Karpas-422 (cell line): Measurements from ENCODE around the gene PPL. TPM values are rescaled to one million over a fixed set of nuclear protein-coding genes. Genes with fewer than 3 reads are reported as not detected.

ENCODE experiments used
- DNase-seq: peaks from one replicate; pipeline ENCODE4 v3.0.0-alpha.2; 2015
- H2AFZ ChIP-seq: fragments of 200-600 bp; sonication (generic); 2 replicates; pipeline ENCODE4 v1.6.1; 2014; ENCODE audit warnings: antibody characterized with exemption, low read length, mixed read lengths
- H3K27ac ChIP-seq: fragments of 200-600 bp; sonication (generic); 2 replicates; pipeline ENCODE4 v1.5.1; 2014; ENCODE audit warnings: mild to moderate bottlenecking, low read length, moderate library complexity
- H3K27me3 ChIP-seq: fragments of 200-600 bp; sonication (generic); 2 replicates; pipeline ENCODE4 v1.6.1; 2014; ENCODE audit warnings: low read length, mixed read lengths
- H3K36me3 ChIP-seq: fragments of 200-600 bp; sonication (generic); 2 replicates; pipeline ENCODE4 v1.6.1; 2014; ENCODE audit warnings: low read length, mixed read lengths; ENCODE audit not compliant: insufficient read depth
- H3K4me1 ChIP-seq: fragments of 200-600 bp; sonication (generic); 2 replicates; pipeline ENCODE4 v1.6.1; 2014; ENCODE audit warnings: mild to moderate bottlenecking, low read length, mixed read lengths
- H3K4me2 ChIP-seq: fragments of 200-600 bp; sonication (generic); 2 replicates; pipeline ENCODE4 v1.6.1; 2014; ENCODE audit warnings: low read length, low read depth, mild to moderate bottlenecking; ENCODE audit not compliant: poor library complexity, severe bottlenecking
- H3K4me3 ChIP-seq: fragments of 200-600 bp; sonication (generic); 2 replicates; pipeline ENCODE4 v1.5.1; 2014; ENCODE audit warnings: mild to moderate bottlenecking, antibody characterized with exemption, low read length, mixed read lengths
- H3K79me2 ChIP-seq: fragments of 200-600 bp; sonication (generic); 2 replicates; pipeline ENCODE4 v1.6.1; 2014; ENCODE audit warnings: mild to moderate bottlenecking, low read length, mixed read lengths
- H3K9ac ChIP-seq: fragments of 200-600 bp; sonication (generic); 2 replicates; pipeline ENCODE4 v1.6.0; 2014; ENCODE audit warnings: low read length
- H3K9me2 ChIP-seq: fragments of 200-600 bp; sonication (generic), shearing (Covaris generic); replicated peaks from 2 replicates; pipeline ENCODE4 v1.6.0; 2014; ENCODE audit warnings: mild to moderate bottlenecking, low read length, moderate library complexity; ENCODE audit not compliant: insufficient read depth
- H3K9me3 ChIP-seq: fragments of 300-700, 200-600 bp; sonication (generic); 2 replicates; pipeline ENCODE4 v1.6.1; 2014; ENCODE audit warnings: low read length, mixed read lengths
- H4K20me1 ChIP-seq: fragments of 200-600 bp; sonication (generic); 2 replicates; pipeline ENCODE4 v1.6.1; 2014; ENCODE audit warnings: mild to moderate bottlenecking, antibody characterized with exemption, low read length, low read depth; ENCODE audit not compliant: insufficient read depth
- total RNA-seq: library from RNA; depleted of rRNA; stranded (reverse); fragments of >200 nt; shearing (Covaris generic); gene quantifications from 2 replicates; pipeline ENCODE4 v1.2.3, GENCODE V29; 2014; ENCODE audit warnings: low replicate concordance

PPL gene
- total RNA-seq, 1 experiment from 2014 or later, result not detected

GRCh38 chr16:4913130-4913773 lies 23.7 kb downstream of the PPL start:
- DNase-seq, result no peak
- Histone ChIP-seq H2AFZ (no peak overlapping the region), H3K4me1 (no peaks in the 10 kb centered on the region), H3K4me2 (no peak overlapping the region), H3K9me3 (no peaks in the 10 kb centered on the region), H3K27me3 (no peaks in the 10 kb centered on the region), H3K4me3 (no peak overlapping the region), H3K9ac (no peak overlapping the region), H3K27ac (no peak overlapping the region), H3K9me2 (no peaks in the 10 kb centered on the region), H3K36me3 (no peaks in the 10 kb centered on the region), H3K79me2 (no peaks in the 10 kb centered on the region), H4K20me1 (no peaks in the 10 kb centered on the region)

- H3K36me3 ChIP-seq, result no peaks in the 10 kb centered on the region
- H3K4me1 ChIP-seq, result no peaks in the 10 kb centered on the region
- no peaks in the 10 kb centered on the region for H3K9me3 ChIP-seq
- no peaks in the 10 kb centered on the region for H3K27me3 ChIP-seq
- no peak overlapping the region for H3K27ac ChIP-seq
- H3K9me2 ChIP-seq, result no peaks in the 10 kb centered on the region
- H4K20me1 ChIP-seq, result no peaks in the 10 kb centered on the region
- H2AFZ ChIP-seq, result no peak overlapping the region
- no peak overlapping the region for H3K4me3 ChIP-seq
- no peak for DNase-seq
- H3K9ac ChIP-seq, result no peak overlapping the region
- no peaks in the 10 kb centered on the region for H3K79me2 ChIP-seq
- no peak overlapping the region for H3K4me2 ChIP-seq
Measured at GRCh38 chr16:4911970-4912386, 25.0 kb downstream of the PPL start.

GRCh38 chr16:4910828-4911227 lies 26.1 kb downstream of the PPL start:
- H3K79me2 ChIP-seq, result no peaks in the 10 kb centered on the region
- H3K9ac ChIP-seq, result no peak overlapping the region
- no peaks in the 10 kb centered on the region for H3K36me3 ChIP-seq
- H3K4me1 ChIP-seq, result peaks cover 2% of the 10 kb centered on the region; the same call in 1 of the 2 replicates
- no peak overlapping the region for H3K4me3 ChIP-seq
- DNase-seq, result no peak
- H3K27me3 ChIP-seq, result no peaks in the 10 kb centered on the region
- H3K9me2 ChIP-seq, result no peaks in the 10 kb centered on the region
- H2AFZ ChIP-seq, result no peak overlapping the region
- no peaks in the 10 kb centered on the region for H4K20me1 ChIP-seq
- H3K27ac ChIP-seq, result no peak overlapping the region
- H3K9me3 ChIP-seq, result no peaks in the 10 kb centered on the region
- H3K4me2 ChIP-seq, result no peak overlapping the region

GRCh38 chr16:4909825-4910224 lies 27.1 kb downstream of the PPL start:
- H3K9ac ChIP-seq, result no peak overlapping the region
- DNase-seq, result no peak
- no peaks in the 10 kb centered on the region for H3K27me3 ChIP-seq
- H3K4me3 ChIP-seq, result no peak overlapping the region
- no peaks in the 10 kb centered on the region for H3K79me2 ChIP-seq
- H3K4me2 ChIP-seq, result no peak overlapping the region
- H3K36me3 ChIP-seq, result no peaks in the 10 kb centered on the region
- no peaks in the 10 kb centered on the region for H4K20me1 ChIP-seq
- no peaks in the 10 kb centered on the region for H3K9me3 ChIP-seq
- no peak overlapping the region for H2AFZ ChIP-seq
- peaks cover 2% of the 10 kb centered on the region; the same call in 1 of the 2 replicates for H3K4me1 ChIP-seq
- no peak overlapping the region for H3K27ac ChIP-seq
- H3K9me2 ChIP-seq, result no peaks in the 10 kb centered on the region

- no peak overlapping the region for H2AFZ ChIP-seq
- H4K20me1 ChIP-seq, result no peaks in the 10 kb centered on the region
- H3K27me3 ChIP-seq, result no peaks in the 10 kb centered on the region
- peaks cover 2% of the 10 kb centered on the region; the same call in 1 of the 2 replicates for H3K4me1 ChIP-seq
- H3K27ac ChIP-seq, result no peak overlapping the region
- no peaks in the 10 kb centered on the region for H3K36me3 ChIP-seq
- H3K4me2 ChIP-seq, result no peak overlapping the region
- H3K9me2 ChIP-seq, result no peaks in the 10 kb centered on the region
- DNase-seq, result no peak
- H3K9ac ChIP-seq, result no peak overlapping the region
- no peak overlapping the region for H3K4me3 ChIP-seq
- H3K9me3 ChIP-seq, result no peaks in the 10 kb centered on the region
- H3K79me2 ChIP-seq, result no peaks in the 10 kb centered on the region
Measured at GRCh38 chr16:4908854-4909401, 28.0 kb downstream of the PPL start.

- DNase-seq, result no peak
- Histone ChIP-seq H3K9me2 (no peaks in the 10 kb centered on the region), H3K9me3 (no peaks in the 10 kb centered on the region), H3K4me3 (no peak overlapping the region), H3K4me2 (no peak overlapping the region), H2AFZ (no peak overlapping the region), H3K36me3 (no peaks in the 10 kb centered on the region), H3K79me2 (no peaks in the 10 kb centered on the region), H3K27me3 (no peaks in the 10 kb centered on the region), H3K9ac (no peak overlapping the region), H4K20me1 (no peaks in the 10 kb centered on the region), H3K27ac (no peak overlapping the region), H3K4me1 (peaks cover 2% of the 10 kb centered on the region; the same call in 1 of the 2 replicates)
Measured at GRCh38 chr16:4904942-4905615, 31.9 kb downstream of the PPL start.

GRCh38 chr16:4904108-4904941 lies 32.6 kb downstream of the PPL start:
- peaks cover 2% of the 10 kb centered on the region; the same call in 1 of the 2 replicates for H3K4me1 ChIP-seq
- H2AFZ ChIP-seq, result no peak overlapping the region
- H3K27me3 ChIP-seq, result no peaks in the 10 kb centered on the region
- no peak overlapping the region for H3K27ac ChIP-seq
- no peaks in the 10 kb centered on the region for H3K9me3 ChIP-seq
- H3K4me3 ChIP-seq, result no peak overlapping the region
- no peaks in the 10 kb centered on the region for H4K20me1 ChIP-seq
- H3K9me2 ChIP-seq, result no peaks in the 10 kb centered on the region
- no peak overlapping the region for H3K4me2 ChIP-seq
- no peak overlapping the region for H3K9ac ChIP-seq
- DNase-seq, result no peak
- H3K79me2 ChIP-seq, result no peaks in the 10 kb centered on the region
- no peaks in the 10 kb centered on the region for H3K36me3 ChIP-seq

- H3K27ac ChIP-seq, result no peak overlapping the region
- H3K4me2 ChIP-seq, result no peak overlapping the region
- no peaks in the 10 kb centered on the region for H3K79me2 ChIP-seq
- H3K27me3 ChIP-seq, result no peaks in the 10 kb centered on the region
- no peak overlapping the region for H3K9ac ChIP-seq
- no peaks in the 10 kb centered on the region for H3K9me3 ChIP-seq
- H3K9me2 ChIP-seq, result no peaks in the 10 kb centered on the region
- H2AFZ ChIP-seq, result no peak overlapping the region
- no peaks in the 10 kb centered on the region for H3K36me3 ChIP-seq
- H4K20me1 ChIP-seq, result no peaks in the 10 kb centered on the region
- peaks cover 2% of the 10 kb centered on the region; the same call in 1 of the 2 replicates for H3K4me1 ChIP-seq
- H3K4me3 ChIP-seq, result no peak overlapping the region
- DNase-seq, result no peak
Measured at GRCh38 chr16:4902038-4902437, 34.9 kb downstream of the PPL start.
